Measurements from ENCODE around the gene ZNF594. TPM values are rescaled to one million over a fixed set of nuclear protein-coding genes. Genes with fewer than 3 reads are reported as not detected.

ZNF594 gene
- total and polyA plus RNA-seq, 2 donors (not counting 3 experiments of a cell fraction or from before 2014, with no cell fraction given): 1.2 to 5.8 TPM

- no peaks in the 10 kb centered on the region for H3K36me3 ChIP-seq (ENCODE audit: control insufficient read depth in 2 of 2, extremely low read depth in 1 of 2, insufficient read depth in 2 of 2, low read length in 2 of 2)
- no peak overlapping the region for H3K4me2 ChIP-seq (ENCODE audit: insufficient read depth, low read length)
- FAIRE-seq: no peak
- dilution Hi-C loops (cut with MboI; ENCODE audit: extremely low pct_ligation_motif_present, low sequenced_read_pairs) (no loop called here), intact Hi-C loops (cut with micrococcal nuclease) (no loop called here)
- no peaks in the 10 kb centered on the region for H3K4me1 ChIP-seq (ENCODE audit: control insufficient read depth, extremely low read depth, insufficient read depth, low read length)
- no peaks in the 10 kb centered on the region for H3K9me3 ChIP-seq (replicated peaks; ENCODE audit: control insufficient read depth, insufficient read depth, low read length)
- no peak overlapping the region for H3K27ac ChIP-seq (ENCODE audit: insufficient read depth, low read depth, low read length)
- H3K27me3 ChIP-seq (ENCODE audit: control insufficient read depth in 2 of 2, insufficient read depth in 2 of 2, low read length in 2 of 2): no peaks in the 10 kb centered on the region
- no TSS peak for BruUV-seq (replicated peaks)
- no peak for TF ChIP-seq POLR2A (IDR thresholded peaks at IDR 0.05; ENCODE audit: low read depth, low read length)
- no peak for TF ChIP-seq CTCF (IDR thresholded peaks at IDR 0.05; ENCODE audit: extremely low read depth in 1 of 2, insufficient read depth in 1 of 2, low read depth in 1 of 2, low read length in 2 of 2)
- no peak for TF ChIP-seq FOS (IDR thresholded peaks at IDR 0.05; ENCODE audit: borderline replicate concordance, insufficient read depth, low read length)
- TF ChIP-seq GATA2 (IDR thresholded peaks at IDR 0.05; ENCODE audit: insufficient read depth, insufficient read length, low read depth, low read length): no peak
- no peak for TF ChIP-seq MAX (IDR thresholded peaks at IDR 0.05; ENCODE audit: insufficient read depth, insufficient read length)
- no peak for TF ChIP-seq EZH2 (IDR thresholded peaks at IDR 0.05; ENCODE audit: borderline replicate concordance, low read depth, low read length, severe bottlenecking)
- no peak for TF ChIP-seq POLR2AphosphoS5 (IDR thresholded peaks at IDR 0.05; ENCODE audit: insufficient read depth, low read depth, low read length)
- no peak for TF ChIP-seq JUN (IDR thresholded peaks at IDR 0.05; ENCODE audit: borderline replicate concordance, insufficient read depth, insufficient read length, low read depth)
- TF ChIP-seq MYC (IDR thresholded peaks at IDR 0.05; ENCODE audit: low read depth, low read length): no peak
- no peak overlapping the region for H3K9ac ChIP-seq (replicated peaks; ENCODE audit: extremely low read depth, insufficient read depth, low read length)
- CTCF ChIA-PET: no interaction called here
- H3K9me1 ChIP-seq (replicated peaks; ENCODE audit: control insufficient read depth, extremely low read depth, insufficient read depth, low read length): no peaks in the 10 kb centered on the region
- POLR2A ChIA-PET: no interaction called here
- H2AFZ ChIP-seq (ENCODE audit: low read depth, low read length): no peak overlapping the region
- DNase-seq (ENCODE audit: low read depth, low spot score): no peak
- no peaks in the 10 kb centered on the region for H3K79me2 ChIP-seq (ENCODE audit: control insufficient read depth, insufficient read depth, low read length)
- no peak overlapping the region for H3K4me3 ChIP-seq (replicated peaks in 1 of 3; ENCODE audit: insufficient read depth in 1 of 3, low read depth in 1 of 3, low read length in 3 of 3)
- H4K20me1 ChIP-seq (replicated peaks; ENCODE audit: control insufficient read depth, extremely low read depth, insufficient read depth, low read length): no peaks in the 10 kb centered on the region
These were observed 28.4 kb upstream of the ZNF594 start for GRCh38 chr17:5220074-5220473.

Measured in endothelial cell of umbilical vein (primary cell).